GM18508 (cell line): ENCODE measurements around the gene TIMP3.

Experiments
- ATAC-seq: cut with Tn5 transposase; IDR thresholded peaks from one replicate; pipeline ENCODE4 v1.9.1; 2021; ENCODE audit warnings: moderate number of reproducible peaks; ENCODE audit not compliant: insufficient read depth, unreplicated experiment

The TIMP3 gene

DNA sequence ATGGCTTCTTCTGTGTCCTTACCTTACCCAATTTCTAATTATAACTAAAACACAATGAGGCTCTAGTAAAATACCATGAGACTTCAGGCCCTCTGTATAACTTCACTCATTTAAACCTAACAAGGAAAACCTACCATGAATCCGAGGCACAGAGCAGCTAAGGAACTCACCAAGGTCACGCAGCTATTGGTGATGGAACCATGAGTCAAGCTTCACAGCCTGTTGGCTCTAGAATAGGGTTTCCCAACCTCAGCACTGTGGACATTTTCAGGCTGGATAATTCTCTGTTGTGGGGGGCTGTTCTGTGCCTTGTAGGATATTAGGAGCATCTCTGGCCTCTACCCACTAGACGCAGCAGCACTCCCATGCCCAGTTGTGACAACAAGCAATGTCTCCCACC, 75.7 kb downstream of the TIMP3 start:
- ATAC-seq: no peak

DNA sequence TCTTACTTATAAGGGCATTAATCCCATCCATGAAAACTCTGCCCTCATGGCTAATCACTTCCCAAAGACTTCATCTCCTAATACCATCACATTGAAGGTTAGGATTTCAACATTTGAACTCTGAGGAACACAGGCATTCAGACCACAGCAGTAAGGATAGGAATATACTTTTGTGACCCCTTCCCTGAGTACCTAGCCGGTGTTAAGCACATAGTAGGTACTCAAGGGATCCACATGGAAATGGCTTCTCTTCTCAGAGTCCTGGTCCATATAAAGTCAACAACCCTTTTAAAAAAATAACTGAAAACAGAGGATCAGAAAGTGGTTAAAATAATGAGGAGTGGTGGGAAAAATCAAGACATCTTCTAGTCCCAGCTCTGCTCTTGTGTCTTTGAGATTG, 78.0 kb downstream of the TIMP3 start:
- ATAC-seq: no peak

DNA sequence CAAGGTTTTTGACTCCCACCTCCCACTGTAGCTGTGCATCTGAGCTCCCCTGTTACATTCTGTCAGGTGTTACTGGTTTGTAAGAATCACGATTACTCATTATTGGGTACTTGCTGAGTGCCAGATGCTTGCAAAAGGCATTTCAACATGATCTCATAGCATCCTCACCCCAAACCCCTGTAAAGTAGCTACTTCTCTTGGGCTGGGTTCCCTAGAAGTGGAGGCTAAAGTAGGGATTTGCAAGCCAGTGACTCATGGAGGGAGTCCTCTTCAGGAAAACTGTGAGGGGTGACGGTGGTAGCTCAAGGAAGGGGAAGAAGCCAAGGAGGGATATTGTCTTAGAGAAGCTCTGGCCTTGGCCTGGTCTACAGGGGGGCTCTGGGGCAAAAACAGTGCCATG, 78.6 kb downstream of the TIMP3 start:
- no peak for ATAC-seq

DNA sequence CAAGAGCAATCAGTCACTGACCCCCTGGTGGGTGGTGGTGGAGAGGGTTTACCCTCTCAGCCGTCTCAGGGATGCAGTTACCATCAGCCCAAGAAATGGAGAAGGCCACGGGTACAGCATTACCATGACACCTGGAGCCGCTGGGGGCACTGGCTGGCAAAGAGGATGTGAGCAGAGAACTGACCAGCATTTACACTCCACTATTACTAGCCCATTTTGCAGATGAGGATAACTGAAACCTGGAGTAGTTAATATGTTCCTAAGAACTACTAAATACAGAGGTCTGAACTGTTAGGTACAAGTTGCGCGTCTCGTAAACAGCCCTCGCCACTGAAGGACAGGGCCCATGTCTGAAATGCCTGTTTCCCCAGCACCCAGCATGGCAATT, 79.0 kb downstream of the TIMP3 start:
- no peak for ATAC-seq

DNA sequence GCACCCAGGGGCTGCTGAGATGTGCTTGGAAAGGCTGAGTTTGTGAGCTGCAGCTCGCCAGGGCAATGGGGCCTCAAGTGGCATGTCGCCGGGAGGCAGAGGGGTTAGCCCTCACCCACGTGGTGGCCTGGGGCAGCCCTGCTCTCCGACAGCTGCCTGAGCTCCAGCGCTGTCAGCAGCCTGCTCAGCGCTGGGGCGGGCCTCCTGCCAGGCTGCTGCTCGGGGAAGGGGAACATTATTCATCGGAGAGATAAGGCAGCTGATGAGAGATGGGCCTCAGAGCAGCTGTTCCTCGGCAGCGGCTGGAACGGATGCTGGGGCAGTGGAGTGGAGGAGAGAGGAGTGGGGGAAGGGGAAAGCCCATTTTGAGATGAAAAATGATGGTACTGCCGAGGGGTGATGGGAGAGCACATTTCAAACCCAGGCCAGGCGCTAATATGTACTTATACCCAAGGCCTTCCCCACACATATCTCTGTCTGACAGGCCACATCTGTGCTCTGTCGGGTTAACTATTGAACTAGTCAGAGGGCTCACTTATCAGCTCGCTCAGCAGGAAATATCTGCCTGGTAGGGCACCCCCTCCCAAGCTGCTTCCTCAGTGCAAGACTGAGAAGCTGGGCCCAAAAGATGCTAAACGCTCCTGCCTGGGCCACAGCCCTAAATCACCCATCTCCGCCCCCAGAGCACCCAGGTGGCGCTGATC, 79.5 kb downstream of the TIMP3 start:
- ATAC-seq: no peak

DNA sequence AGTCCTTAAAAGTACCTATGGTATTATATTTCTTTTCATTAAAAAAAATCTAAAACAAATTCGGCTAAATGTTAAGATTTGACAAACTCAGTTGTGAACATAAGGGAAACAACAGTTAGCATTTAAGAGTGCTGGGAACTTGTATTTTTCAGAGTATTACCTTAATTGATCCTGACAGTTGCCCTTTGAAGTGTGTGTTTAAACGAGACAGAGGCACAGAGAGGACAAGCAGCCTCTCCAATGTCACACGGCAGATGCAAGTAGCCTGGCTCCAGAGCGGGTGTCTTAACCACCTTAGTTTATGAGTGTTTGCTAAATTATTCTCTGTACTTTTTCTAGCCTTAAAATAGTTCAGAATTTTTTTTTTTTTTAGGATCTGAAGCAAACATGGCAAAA, 80.9 kb downstream of the TIMP3 start:
- ATAC-seq: no peak

DNA sequence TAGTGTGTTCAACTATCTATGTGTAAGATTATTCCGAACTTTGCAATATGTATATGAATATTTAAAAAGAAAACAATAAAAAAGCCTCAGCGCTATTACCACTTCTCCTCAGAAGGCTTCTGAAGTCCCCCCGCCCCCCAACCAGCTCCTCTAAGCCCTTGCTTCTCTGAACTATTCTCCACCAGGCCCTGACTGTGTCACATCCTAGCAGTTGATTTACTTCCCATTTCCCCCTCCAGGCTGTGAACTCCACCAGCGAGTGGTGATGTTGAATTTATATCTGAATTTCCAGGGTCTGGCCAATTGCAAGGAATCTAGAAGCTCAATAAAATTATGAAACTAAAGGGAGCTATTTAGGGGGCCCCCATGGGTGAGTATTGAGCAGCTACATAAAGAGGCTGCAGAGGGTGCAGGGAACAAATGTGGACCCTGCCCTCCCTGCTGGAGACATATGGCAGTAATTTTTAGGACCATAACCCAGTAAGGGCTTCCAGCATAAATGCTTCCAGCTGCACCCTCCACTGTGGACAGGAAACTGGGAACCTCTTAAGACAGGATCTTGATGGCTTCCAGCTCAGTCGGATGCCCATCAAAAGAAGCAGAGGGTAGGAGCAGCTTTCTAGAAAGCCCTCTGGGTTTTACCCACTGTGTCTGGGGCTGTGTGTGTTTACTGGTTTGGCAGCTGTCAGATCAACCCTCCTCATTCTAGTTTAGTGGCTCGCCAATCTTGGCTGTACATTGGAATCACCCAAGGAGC, 81.4 kb downstream of the TIMP3 start:
- ATAC-seq: no peak

DNA sequence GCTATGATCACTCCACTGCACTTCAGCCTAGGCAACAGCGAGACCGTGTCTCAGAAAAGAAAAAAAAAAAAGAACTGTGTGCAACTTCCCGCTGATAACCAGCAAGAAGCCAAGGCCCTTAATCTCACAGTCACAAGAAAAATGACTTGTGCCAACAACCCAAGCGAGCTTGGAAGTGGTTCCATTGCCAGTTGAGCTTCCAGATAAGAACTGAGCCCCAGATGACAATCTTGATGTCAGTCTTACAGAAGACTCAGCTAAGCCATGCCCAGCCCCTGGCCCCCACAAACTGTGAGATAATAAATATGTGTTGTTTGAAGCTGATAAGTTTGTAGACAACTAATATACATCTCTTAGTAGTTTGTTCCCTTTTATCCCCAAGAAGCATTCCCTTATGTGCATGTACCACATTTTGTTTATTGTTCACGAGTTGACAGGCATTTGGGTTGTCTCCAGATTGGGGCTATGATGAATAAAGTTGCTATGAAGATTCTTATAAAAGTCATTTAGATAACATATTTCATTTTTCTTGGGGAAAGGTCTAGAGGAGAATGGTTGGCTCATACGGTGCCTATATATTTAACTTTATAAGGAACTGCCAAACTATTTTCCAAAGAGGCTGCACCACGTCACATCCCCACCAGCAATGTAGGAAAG, 85.9 kb downstream of the TIMP3 start:
- no peak for ATAC-seq

DNA sequence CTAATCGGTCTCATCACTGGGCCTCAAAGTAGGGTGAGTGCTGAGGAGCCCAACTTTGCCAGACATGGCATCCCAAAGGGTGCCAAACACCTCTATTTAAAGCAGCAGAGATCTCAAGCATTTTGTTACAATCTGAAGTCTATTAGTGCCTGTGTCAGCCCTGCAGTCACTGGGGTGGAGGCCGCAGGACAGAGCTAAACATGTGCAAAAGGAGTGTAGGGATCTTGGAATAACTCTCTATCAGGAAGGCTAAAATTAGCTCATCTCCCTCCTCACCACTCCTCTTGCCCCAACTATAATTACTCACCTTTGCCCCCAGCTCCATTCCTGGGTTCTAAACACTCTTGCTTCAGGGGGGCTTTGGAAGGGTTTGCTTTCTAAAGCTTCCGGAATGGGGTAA, 87.5 kb downstream of the TIMP3 start:
- no peak for ATAC-seq

DNA sequence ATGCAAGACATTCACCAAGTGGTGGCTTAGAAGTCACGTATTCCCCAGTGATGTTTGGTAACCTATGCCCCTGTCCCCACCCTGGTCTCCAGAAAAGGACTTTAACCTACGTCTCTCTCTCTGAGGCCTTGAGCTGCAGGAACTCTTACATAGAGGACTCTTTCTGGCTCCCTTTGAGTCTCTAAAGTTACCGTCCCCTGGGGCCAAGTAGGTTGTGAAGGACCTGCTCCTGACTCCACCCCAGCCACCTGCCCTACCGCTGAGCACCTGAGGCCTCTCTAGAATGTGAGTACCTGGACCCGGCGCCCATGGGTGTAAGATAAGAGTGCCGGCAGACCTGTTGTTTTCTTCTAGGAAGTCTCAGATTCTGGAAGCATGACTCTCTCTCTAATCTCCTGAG, 95.4 kb downstream of the TIMP3 start:
- no peak for ATAC-seq

DNA sequence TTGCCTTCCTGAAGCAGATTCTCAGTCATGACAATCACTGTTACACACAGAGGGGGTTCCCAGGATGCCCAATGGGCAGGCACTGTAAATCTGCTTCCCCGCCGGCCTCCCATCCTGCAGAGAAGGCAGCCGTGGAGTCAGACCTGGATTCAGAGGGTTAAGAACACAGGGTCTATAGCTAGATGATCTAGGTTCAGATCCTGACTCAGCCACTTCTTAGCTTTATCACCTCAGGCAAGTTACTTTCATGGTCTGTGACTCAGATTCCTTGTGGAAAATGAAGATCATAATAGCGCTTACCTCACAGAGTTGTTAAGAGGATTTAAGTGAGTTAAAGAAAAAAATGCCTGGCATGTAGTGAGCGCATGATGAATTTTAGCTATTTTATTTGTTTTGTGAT, 95.9 kb downstream of the TIMP3 start:
- no peak for ATAC-seq

DNA sequence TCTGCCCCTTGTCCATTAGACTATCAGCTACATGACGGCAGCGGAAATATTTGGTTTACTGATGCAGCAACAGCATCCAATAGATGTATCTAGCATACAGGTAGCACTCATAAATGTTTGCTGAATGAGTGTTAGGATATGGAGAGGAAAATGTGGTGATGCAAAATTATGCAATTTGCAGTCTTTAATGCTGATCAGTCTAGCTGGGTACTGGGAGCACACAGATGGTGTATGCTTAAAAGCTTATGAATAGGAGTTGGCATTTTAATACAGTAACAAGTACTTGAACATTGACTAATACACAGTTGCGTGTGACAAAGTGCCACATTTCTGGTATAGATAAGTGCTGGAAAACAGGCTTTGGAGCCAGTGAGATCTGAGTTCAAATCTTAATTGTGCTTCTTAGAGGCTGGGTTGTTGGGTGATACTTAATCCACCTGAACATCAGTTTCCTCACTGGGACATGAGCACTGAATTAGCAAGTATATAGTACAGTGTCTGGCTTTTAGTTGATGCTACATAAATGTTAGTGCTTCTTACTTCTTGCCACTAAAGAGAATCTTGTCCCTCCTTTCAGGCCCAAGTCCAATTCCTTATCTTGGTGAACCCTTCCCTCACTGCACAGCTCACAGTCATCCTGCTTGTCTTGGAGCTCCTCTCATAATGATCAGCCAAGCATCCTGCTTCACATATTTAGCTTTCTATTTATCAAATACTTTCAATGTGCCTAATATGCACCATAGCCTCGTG, 99.6 kb downstream of the TIMP3 start:
- ATAC-seq: no peak

DNA sequence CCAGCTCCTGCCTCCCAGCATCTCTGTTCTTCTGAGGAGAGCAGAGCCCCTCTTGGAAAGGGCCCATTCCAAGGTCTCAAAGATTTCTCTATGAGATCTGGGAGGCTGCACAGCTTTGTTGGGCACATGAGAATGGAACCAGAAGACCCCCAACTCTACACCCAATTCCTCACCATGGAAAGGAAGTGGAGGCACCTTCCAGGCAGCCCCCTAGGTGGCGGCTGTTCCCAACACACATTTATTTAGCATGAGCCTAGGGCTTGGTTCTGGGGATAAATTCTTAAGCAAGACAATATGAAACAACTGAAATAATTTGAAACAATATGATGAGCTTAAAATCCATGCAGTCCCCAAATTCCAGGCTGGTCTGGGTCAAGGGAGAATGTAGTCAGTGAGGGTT, 100.4 kb downstream of the TIMP3 start:
- no peak for ATAC-seq

DNA sequence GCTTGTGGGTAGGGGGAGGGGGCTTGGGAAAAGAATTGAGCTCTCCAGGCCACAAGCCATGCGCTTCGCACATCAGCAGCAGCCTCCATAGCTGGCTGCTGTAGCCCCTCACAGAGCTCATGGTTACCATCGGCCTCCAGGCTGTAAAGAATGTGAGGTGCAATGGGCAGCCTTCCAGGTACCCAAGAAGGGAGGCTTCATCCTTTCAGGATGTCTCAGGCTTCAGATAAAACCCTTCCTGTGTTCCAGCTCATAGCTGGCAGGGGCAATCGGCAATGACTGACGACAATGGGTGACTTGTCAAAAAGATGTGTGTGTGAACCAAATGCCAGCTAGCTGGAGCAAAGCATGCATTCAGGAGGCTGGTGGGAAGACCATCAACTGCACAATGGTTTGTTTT, 102.0 kb downstream of the TIMP3 start:
- no peak for ATAC-seq

DNA sequence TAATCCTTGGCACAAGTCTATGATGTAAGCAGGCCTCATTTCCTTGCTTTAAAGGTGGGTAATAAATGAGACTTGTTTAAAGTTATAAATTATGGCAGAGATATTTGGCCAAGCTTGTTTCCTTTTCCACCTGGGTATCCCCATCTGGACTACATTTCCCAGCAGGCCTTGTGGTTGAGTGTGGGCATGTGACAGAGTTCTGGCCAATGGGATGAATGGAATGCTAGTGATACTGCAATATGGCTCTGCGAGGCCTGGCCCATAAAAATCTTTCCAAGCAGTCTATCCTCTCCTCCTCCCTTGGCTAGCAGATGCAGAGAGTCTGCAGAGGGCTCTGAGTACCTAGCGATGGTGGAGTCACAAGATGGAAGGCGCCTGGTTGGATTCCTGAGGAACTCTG, 102.5 kb downstream of the TIMP3 start:
- ATAC-seq: no peak

DNA sequence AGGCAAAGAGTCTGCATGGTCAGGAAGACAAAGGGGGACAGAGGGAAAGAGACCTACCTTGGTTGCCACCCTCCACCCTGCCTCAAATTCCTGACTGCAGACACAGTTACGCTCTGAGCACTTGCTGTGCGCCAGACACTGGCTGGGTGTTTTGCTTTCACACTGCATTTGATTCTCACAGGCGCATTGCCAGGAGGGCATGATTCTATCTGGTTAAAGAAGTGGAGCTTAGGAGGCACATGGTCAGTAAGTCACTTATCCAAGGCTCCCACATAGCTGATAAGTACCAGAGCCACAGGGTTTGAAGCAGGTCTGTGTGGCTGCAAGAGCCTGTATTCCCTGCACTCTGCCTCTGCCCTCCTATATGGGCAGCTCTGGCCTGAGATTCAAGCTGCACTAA, 103.9 kb downstream of the TIMP3 start:
- ATAC-seq: no peak

DNA sequence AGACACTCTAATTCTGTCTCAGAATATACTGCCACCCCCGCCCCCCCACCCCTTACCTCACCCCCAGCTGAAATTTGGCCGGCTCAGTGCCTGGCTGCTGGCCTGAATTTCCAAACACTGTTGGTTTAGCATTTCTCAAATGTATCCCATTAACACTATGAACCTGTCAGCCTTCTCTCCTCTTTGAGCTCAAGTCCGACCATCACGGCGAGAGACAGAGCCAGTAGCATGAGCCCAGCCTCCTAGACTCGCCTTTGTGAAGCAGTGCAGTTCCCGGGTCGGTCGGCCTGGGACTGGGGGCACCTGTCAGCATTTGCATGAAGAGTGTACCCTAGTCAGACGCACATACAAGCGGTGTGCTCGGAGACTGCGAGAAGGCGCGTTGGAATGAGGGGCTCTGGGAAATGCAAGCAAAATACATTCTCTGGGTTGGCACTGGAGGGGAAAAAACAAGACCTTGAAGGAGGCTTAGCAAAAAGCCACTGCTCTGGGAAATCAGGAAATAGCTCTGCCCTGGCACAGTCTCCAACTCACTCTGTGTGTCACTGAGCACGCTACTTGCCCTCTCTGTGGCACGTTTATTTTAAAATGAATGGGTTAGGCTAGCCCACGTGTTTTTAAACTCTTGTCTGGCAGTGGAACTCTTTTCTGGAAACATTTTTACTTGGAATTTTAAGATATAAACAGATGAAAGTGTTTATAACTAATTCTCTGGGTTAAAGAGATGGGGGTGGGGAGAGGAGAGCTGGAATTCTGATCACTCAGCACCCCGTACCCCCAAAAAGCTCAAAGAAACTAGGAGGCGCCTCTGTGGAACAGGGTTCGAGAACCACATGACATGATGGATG, 108.3 kb downstream of the TIMP3 start:
- ATAC-seq: no peak

DNA sequence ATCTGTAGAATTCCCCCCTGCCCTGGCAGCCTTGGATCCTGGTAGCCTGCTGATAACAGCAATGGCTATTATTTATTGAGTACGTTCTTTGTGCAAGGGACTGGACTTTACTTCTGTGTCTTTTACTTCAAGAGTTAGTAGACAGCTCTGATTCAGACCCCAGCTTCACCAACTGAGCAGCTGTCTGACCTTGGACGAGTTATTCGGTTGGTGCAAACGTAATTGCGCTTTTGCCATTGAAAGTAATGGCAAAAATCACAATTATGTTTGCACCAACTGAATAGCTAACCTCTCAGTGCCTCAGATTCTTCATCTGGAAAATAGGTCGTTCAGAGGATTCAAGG, 108.9 kb downstream of the TIMP3 start:
- ATAC-seq: no peak

DNA sequence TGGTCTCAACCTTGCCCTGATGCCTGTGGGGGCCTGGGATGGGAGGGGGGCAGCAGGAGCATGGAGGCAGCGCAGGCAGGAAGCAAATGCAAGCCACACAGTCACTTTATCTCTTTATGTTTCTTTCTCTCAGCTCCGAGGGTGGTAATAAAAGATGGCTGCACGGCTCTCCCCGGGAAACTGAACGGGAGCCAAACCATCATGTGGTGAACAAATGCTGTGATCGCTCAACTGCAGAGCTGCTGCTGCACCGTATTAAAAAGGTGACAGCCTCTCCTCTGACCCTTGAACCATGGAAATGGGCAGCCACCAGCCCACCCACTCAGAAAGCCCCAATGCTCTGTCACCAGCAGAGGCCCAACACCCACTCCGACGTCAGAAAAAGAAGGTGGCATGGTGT, 110.0 kb downstream of the TIMP3 start:
- ATAC-seq: no peak
